ENCODE measurements around the gene KIAA1549. TPM values are rescaled to one million over a fixed set of nuclear protein-coding genes. Genes with fewer than 3 reads are reported as not detected.

The KIAA1549 gene
- total RNA-seq, 8 experiments from 2014 or later, result 1.3 to 31.2 (median 12.3) TPM

DNA sequence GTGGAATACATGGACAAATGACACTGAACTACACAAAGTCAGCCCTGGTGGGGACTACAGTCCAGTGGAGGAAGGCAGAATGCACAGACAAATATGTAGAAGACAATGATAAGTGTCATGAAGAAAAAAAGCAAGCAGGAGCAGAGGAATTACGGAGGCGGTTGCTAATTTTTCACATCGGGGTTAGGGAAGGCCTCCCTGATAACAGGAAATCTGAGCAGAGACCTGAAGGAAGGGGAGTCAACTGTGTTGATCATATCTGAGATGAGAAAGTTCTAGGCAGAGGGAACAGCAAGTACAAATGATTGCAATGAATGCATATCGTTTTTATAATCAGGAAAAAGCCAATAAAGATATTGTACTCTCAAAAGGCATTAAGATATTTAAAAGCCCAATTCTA lies 14.0 kb downstream of the KIAA1549 start:
- WGBS, 10 experiments, result 43 to 100% (median 87%) methylated on average over 1 to 4 of the region's 4 CpGs; no CpG with 5 or more reads in 2 of the 10 experiments
- in situ Hi-C loops (cut with MboI; ENCODE audit: low pct_unique_long_range_greater_than_20kb in 2 of 9, low sequenced_read_pairs in 9 of 9, unreplicated experiment in 9 of 9), result no loop called here
- ATAC-seq (replicated peaks in 6 of 8), result no peak
- H3K4me1 ChIP-seq (replicated peaks in 1 of 2), result peaks cover 0 to 3% of the 10 kb centered on the region in 2 donors
- no peak overlapping the region for H3K4me3 ChIP-seq
- peak overlapping the region in 1 of 2 donors; percentile 53 for H3K27ac ChIP-seq

DNA sequence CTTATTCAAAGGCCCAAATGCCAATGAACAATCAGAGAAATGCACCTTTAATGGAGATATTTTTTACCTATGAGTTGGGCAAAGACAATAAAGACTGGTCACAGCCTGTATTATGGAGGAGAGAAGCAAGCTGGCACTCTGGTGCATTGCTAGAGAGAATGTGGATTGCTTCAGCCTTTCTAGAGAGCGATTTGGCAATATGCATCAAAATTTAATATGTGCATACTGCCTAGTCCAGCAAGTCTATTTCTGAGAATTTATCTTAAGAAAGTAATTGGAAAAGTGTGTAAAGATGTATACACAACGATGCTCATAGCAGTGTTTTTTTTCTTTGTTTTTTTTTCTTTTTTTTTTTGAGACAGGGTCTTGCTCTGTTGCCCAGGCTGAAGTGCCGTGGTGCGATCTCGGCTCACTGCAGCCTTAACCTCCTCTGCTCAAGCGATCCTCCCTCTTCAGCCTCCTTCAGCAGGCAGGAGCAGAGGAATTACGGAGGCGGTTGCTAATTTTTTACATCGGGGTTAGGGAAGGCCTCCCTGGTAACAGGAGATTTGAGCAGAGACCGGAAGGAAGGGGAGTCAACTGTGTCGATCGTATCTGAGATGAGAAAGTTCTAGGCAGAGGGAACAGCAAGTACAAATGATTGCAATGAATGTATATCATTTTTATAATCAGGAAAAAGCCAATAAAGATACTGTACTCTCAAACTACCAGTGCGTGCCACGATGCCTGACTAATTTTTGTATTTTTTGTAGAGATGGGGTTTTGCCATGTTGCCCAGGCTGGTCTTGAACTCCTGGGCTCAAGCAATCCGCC lies 16.4 kb downstream of the KIAA1549 start:
- Histone ChIP-seq H3K4me1 (replicated peaks in 1 of 2) (peaks cover 0 to 4% of the 10 kb centered on the region in 2 donors), H3K27ac (no peak overlapping the region), H3K4me3 (no peak overlapping the region)
- peak in 3 of 8 experiments; percentile 79 to 87 (median 84) for ATAC-seq (replicated peaks in 6 of 8)
- in situ Hi-C loops (cut with MboI; ENCODE audit: low pct_unique_long_range_greater_than_20kb in 2 of 9, low sequenced_read_pairs in 9 of 9, unreplicated experiment in 9 of 9), result no loop called here
- 48 to 100% (median 95%) methylated on average over 1 to 12 of the region's 15 CpGs for WGBS, 10 experiments

DNA sequence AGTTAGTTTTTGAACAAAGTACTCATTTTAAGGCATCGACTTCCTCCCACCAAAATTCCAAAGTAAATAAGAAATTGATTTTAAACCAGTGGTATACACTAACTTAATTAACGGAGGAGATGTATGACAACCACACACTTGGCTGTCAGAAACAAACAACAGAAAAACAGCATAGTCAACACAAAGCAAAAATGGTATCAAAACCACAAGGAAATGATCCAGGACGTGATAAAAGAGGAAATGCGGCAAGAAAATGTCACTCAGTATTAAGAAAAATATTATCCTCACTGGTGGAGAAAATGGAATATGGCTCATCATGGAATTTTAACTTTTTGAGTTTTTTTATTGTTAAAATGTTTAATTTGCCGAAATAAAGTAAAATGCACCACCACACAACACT lies 17.5 kb downstream of the KIAA1549 start:
- no peak overlapping the region for H3K27ac ChIP-seq
- peaks cover 0 to 7% of the 10 kb centered on the region in 2 donors for H3K4me1 ChIP-seq (replicated peaks in 1 of 2)
- no peak overlapping the region for H3K4me3 ChIP-seq
- in situ Hi-C loops (cut with MboI; ENCODE audit: low pct_unique_long_range_greater_than_20kb in 2 of 9, low sequenced_read_pairs in 9 of 9, unreplicated experiment in 9 of 9), result no loop called here
- no peak for ATAC-seq (replicated peaks in 6 of 8)
- WGBS, 10 experiments, result 48 to 100% (median 92%) methylated on average over 1 to 5 of the region's 5 CpGs

- peak in 5 of 8 experiments; percentile 38 to 61 (median 57) for ATAC-seq (replicated peaks in 6 of 8)
- WGBS, 10 experiments, result 72 to 100% (median 94%) methylated on average over 2 to 7 of the region's 10 CpGs; no CpG with 5 or more reads in 2 of the 10 experiments
- in situ Hi-C loops (cut with MboI; ENCODE audit: low pct_unique_long_range_greater_than_20kb in 2 of 9, low sequenced_read_pairs in 9 of 9, unreplicated experiment in 9 of 9), result no loop called here
- Histone ChIP-seq H3K4me1 (replicated peaks in 1 of 2) (peaks cover 0 to 7% of the 10 kb centered on the region in 2 donors), H3K27ac (no peak overlapping the region), H3K4me3 (no peak overlapping the region)
Measured at GRCh38 chr7:138962561-138963270, 18.5 kb downstream of the KIAA1549 start.

DNA sequence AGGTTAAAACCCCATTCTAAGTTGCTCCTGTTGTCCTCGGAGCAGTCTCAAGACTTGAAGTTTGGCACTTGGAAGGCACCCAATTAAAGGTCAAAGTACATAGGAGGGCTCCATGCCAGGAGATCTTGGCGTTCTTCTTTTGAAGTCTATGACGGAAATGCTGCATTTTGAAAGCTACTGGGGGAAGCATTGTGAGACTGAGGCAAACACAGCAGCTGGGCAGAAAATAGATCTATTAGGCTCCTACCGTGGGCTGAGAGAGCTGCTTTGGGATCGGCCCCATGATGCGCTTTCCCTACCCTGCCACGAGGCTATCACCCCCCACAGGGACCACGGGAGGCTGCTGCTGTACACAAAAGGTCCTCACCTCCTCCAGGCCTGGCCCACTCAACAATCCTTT lies 20.0 kb downstream of the KIAA1549 start:
- Histone ChIP-seq H3K4me1 (replicated peaks in 1 of 2) (peaks cover 0 to 7% of the 10 kb centered on the region in 2 donors), H3K27ac (no peak overlapping the region), H3K4me3 (no peak overlapping the region)
- WGBS, 10 experiments, result 55 to 80% (median 68%) methylated on average over 1 to 7 of the region's 8 CpGs; no CpG with 5 or more reads in 2 of the 10 experiments
- in situ Hi-C loops (cut with MboI; ENCODE audit: low pct_unique_long_range_greater_than_20kb in 2 of 9, low sequenced_read_pairs in 9 of 9, unreplicated experiment in 9 of 9), result no loop called here
- ATAC-seq (replicated peaks in 6 of 8), result no peak

DNA sequence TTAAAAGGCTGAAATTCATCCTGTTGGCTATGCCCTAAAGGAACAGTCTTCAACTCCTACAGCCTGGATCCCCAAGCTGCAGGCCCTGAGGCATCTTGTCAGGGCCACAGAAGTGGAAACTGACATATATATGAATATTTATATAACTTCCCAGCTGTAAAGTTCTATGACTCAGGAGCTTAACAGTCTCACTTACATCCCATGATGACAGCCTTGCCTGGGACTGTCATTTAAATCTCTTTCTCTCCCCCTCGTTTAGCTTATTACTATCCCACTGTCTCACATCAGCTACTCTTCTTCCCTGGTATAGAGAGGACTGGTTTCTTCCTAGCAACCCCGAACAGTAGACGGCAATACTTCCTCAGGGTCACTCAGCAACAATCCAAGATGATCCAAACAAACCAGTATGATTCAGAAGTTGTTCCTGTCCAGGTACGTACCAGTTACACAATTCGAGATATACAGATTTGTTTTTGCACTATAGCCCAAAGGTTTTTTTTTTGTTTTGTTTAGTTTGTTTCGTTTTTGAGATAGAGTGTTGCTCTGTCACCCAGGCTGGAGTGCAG lies 22.7 kb downstream of the KIAA1549 start:
- 15 to 94% (median 73%) methylated on average over 1 to 5 of the region's 6 CpGs for WGBS, 10 experiments
- in situ Hi-C loops (cut with MboI; ENCODE audit: low pct_unique_long_range_greater_than_20kb in 2 of 9, low sequenced_read_pairs in 9 of 9, unreplicated experiment in 9 of 9), result no loop called here
- peak in 6 of 8 experiments; percentile 18 to 92 (median 60) for ATAC-seq (replicated peaks in 6 of 8)
- no peak overlapping the region for H3K27ac ChIP-seq
- peaks cover 0 to 7% of the 10 kb centered on the region in 2 donors for H3K4me1 ChIP-seq (replicated peaks in 1 of 2)
- no peak overlapping the region for H3K4me3 ChIP-seq

DNA sequence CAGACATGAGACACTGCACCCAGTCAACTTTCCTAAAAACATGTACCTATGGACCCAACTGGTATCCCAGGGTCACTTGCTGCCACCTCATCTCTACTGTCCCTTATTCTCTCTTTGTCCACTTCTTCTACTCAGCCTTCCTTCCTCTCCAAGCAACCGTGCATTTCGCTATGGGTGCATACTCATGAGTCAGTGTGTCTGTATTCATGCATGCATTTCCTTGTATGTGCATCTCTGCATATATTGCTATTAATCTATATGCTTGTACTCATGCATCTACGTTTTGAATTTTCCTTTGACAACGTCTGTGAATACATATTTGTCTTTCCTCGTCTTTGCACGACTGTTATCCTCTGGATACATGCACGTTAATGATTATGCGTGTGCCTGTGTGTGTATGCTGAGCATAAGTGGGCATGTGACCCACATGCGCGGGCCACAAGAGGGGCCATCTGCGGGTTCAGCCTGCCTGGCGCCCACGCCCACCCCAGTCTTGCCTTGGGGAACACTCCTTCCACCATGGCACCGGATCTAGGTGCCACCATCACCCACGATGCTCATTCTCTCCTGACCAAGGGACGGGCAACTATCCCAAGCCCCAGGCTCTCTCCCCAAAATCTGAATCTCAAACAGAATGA lies 23.3 kb downstream of the KIAA1549 start:
- peak in 5 of 8 experiments; percentile 40 to 83 (median 69) for ATAC-seq (replicated peaks in 6 of 8)
- H3K27ac ChIP-seq, result peak overlapping the region in 1 of 2 donors; percentile 17
- in situ Hi-C loops (cut with MboI; ENCODE audit: low pct_unique_long_range_greater_than_20kb in 2 of 9, low sequenced_read_pairs in 9 of 9, unreplicated experiment in 9 of 9), result no loop called here

GRCh38 chr7:138957217-138957616 lies 24.0 kb downstream of the KIAA1549 start:
- in situ Hi-C loops (cut with MboI; ENCODE audit: low pct_unique_long_range_greater_than_20kb in 2 of 9, low sequenced_read_pairs in 9 of 9, unreplicated experiment in 9 of 9), result no loop called here
- no peak for ATAC-seq (replicated peaks in 6 of 8)
- WGBS, 10 experiments, result 50 to 100% (median 83%) methylated on average over 1 of the region's 3 CpGs; no CpG with 5 or more reads in 4 of the 10 experiments

More for the DNA sequence above, 23.3 kb downstream of the KIAA1549 start:
- Histone ChIP-seq H3K4me1 (replicated peaks in 1 of 2) (peaks cover 0 to 7% of the 10 kb centered on the region in 2 donors), H3K4me3 (no peak overlapping the region)
- WGBS, 10 experiments, result 0 to 100% (median 89%) methylated on average over 2 to 15 of the region's 16 CpGs; no CpG with 5 or more reads in 2 of the 10 experiments

GRCh38 chr7:138954545-138955475 lies 26.4 kb downstream of the KIAA1549 start:
- in situ Hi-C loops (cut with MboI; ENCODE audit: low pct_unique_long_range_greater_than_20kb in 2 of 9, low sequenced_read_pairs in 9 of 9, unreplicated experiment in 9 of 9), result no loop called here
- H3K4me3 ChIP-seq, result no peak overlapping the region
- 83 to 100% (median 88%) methylated on average over 1 to 10 of the region's 14 CpGs; no CpG with 5 or more reads in 2 of the 10 experiments for WGBS, 10 experiments
- no peak for ATAC-seq (replicated peaks in 6 of 8)
- H3K4me1 ChIP-seq (replicated peaks in 1 of 2), result peaks cover 0 to 3% of the 10 kb centered on the region in 2 donors
- no peak overlapping the region for H3K27ac ChIP-seq

More at GRCh38 chr7:138957217-138957616, 24.0 kb downstream of the KIAA1549 start:
- peaks cover 0 to 7% of the 10 kb centered on the region in 2 donors for H3K4me1 ChIP-seq (replicated peaks in 1 of 2)
- H3K4me3 ChIP-seq, result no peak overlapping the region
- H3K27ac ChIP-seq, result peak overlapping the region in 1 of 2 donors; percentile 17

DNA sequence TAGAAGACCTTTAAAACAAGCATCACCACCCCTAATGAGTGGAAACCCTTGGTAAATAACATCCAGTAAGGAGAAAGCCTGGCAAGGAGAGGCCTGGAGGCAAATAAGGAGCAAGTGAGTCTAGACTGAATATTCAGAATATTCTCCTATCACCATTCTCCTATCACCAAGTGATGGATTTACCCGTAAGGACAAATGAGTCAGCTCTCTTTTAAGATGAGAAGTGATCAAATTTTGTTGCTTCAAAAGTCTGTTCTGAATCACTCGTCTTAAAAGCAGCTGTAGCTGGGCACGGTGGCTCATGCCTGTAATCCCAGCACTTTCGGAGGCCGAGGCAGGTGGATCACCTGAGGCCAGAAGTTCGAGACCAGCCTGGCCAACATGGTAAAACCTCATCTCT lies 28.4 kb downstream of the KIAA1549 start:
- 4 to 100% (median 83%) methylated on average over 1 to 5 of the region's 6 CpGs; no CpG with 5 or more reads in 2 of the 10 experiments for WGBS, 10 experiments

DNA sequence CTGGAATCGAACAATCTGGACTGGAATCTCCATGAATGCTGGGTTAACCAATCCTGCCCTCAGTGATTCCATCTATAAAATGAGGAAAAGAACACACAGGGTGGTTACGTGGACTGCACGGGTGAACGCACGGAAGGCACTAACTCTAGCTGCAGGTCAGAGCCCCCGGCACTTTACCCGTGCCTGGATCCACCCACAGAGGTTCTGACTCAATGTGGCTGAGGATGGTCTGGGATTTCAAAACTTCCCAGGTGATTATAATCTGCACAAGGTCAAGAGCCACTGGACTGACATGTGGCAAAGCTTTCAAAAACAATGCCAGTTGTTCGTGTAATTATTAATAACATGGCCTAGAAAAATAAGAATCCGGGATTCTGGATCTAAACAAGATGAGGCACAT lies 29.2 kb downstream of the KIAA1549 start:
- Histone ChIP-seq H3K27ac (no peak overlapping the region), H3K4me3 (no peak overlapping the region), H3K4me1 (replicated peaks in 1 of 2) (no peaks in the 10 kb centered on the region)
- in situ Hi-C loops (cut with MboI; ENCODE audit: low pct_unique_long_range_greater_than_20kb in 2 of 9, low sequenced_read_pairs in 9 of 9, unreplicated experiment in 9 of 9), result no loop called here
- ATAC-seq (replicated peaks in 6 of 8), result no peak
- WGBS, 10 experiments, result 38 to 100% (median 90%) methylated on average over 1 to 9 of the region's 9 CpGs; no CpG with 5 or more reads in 1 of the 10 experiments

More for the DNA sequence above, 28.4 kb downstream of the KIAA1549 start:
- ATAC-seq (replicated peaks in 6 of 8), result peak in 3 of 8 experiments; percentile 89 to 98 (median 97)
- in situ Hi-C loops (cut with MboI; ENCODE audit: low pct_unique_long_range_greater_than_20kb in 2 of 9, low sequenced_read_pairs in 9 of 9, unreplicated experiment in 9 of 9), result no loop called here
- Histone ChIP-seq H3K4me1 (replicated peaks in 1 of 2) (no peaks in the 10 kb centered on the region), H3K4me3 (no peak overlapping the region), H3K27ac (no peak overlapping the region)

All from motor neuron (in vitro differentiated cells).